NCI-H1092 (cell line): ENCODE results near the gene CFAP20DC.
"Not testable (repeated sequence)": the region's sequence is repeated elsewhere in the genome, so short reads cannot be mapped to it uniquely, and the experiment has no call there.

Experiments
- DNase-seq: peaks from one replicate; lab custom pipeline; 2025; lab: John Stamatoyannopoulos, UW

The CFAP20DC gene

GRCh38 chr3:58866079-58866478, 183.7 kb downstream of the CFAP20DC start:
- DNase-seq = no peak

GRCh38 chr3:58864480-58864879, 185.3 kb downstream of the CFAP20DC start:
- no peak for DNase-seq

GRCh38 chr3:58863206-58863605, 186.6 kb downstream of the CFAP20DC start:
- no peak for DNase-seq

GRCh38 chr3:58861551-58861950, 188.3 kb downstream of the CFAP20DC start:
- DNase-seq = no peak

- no peak for DNase-seq
Measured at GRCh38 chr3:58858126-58858525, 191.7 kb downstream of the CFAP20DC start.

- DNase-seq = no peak
Measured at GRCh38 chr3:58857402-58857801, 192.4 kb downstream of the CFAP20DC start.

- no peak for DNase-seq
Measured at GRCh38 chr3:58848826-58849225, 201.0 kb downstream of the CFAP20DC start.

- DNase-seq = not testable (repeated sequence)
Measured at GRCh38 chr3:58842050-58842747, 207.6 kb downstream of the CFAP20DC start.

- no peak for DNase-seq
Measured at GRCh38 chr3:58840949-58841348, 208.9 kb downstream of the CFAP20DC start.

GRCh38 chr3:58839964-58840363, 209.9 kb downstream of the CFAP20DC start:
- no peak for DNase-seq

- DNase-seq = no peak
Measured at GRCh38 chr3:58839187-58839586, 210.6 kb downstream of the CFAP20DC start.

- DNase-seq = no peak
Measured at GRCh38 chr3:58837856-58838255, 212.0 kb downstream of the CFAP20DC start.

GRCh38 chr3:58837141-58837843, 212.5 kb downstream of the CFAP20DC start:
- DNase-seq = no peak

GRCh38 chr3:58835086-58835485, 214.7 kb downstream of the CFAP20DC start:
- no peak for DNase-seq

- DNase-seq = no peak
Measured at GRCh38 chr3:58833491-58833890, 216.3 kb downstream of the CFAP20DC start.

- DNase-seq = no peak
Measured at GRCh38 chr3:58829321-58830000, 220.4 kb downstream of the CFAP20DC start.

- DNase-seq = no peak
Measured at GRCh38 chr3:58824777-58825176, 225.0 kb downstream of the CFAP20DC start.

- peak; percentile 22 for DNase-seq
Measured at GRCh38 chr3:58824285-58824684, 225.5 kb downstream of the CFAP20DC start.

- not testable (repeated sequence) for DNase-seq
Measured at GRCh38 chr3:58806551-58807244, 243.1 kb downstream of the CFAP20DC start.

GRCh38 chr3:58804914-58805313, 244.9 kb downstream of the CFAP20DC start:
- DNase-seq = no peak

GRCh38 chr3:58801541-58801940, 248.3 kb downstream of the CFAP20DC start:
- DNase-seq = no peak

- no peak for DNase-seq
Measured at GRCh38 chr3:58800940-58801339, 248.9 kb downstream of the CFAP20DC start.
